ENCODE measurements around the gene TRAF2.

DNA sequence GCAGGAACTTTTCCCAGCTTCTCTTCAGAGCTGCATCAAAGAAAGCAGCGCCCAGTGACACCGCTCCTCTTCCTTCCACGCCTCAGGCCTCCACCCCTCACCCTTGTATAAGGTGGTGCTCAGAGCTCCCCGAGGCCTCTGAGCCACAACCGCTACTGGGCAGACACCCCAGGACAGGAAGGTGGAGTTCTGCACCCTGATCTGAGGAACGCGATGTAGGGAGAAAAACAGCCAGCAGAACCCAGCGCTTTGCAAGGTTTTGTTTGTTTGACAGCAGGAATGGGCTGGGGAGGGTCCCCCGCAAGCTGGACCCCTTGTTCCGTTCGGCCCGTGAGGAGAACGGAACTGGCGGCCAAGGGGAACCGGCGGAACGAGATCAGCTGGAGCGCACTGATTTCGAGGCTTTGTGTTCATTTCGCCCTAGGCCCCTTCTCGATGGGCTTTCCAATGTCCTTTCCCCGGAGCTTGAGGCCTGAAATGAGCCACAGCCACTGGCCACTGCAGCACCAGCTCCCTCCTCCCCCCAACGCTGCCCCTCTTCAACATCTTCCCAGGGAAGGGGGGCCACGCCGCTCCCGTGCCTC lies 24.4 kb upstream of the TRAF2 start:
- TF ChIP-seq, protein P1, sequence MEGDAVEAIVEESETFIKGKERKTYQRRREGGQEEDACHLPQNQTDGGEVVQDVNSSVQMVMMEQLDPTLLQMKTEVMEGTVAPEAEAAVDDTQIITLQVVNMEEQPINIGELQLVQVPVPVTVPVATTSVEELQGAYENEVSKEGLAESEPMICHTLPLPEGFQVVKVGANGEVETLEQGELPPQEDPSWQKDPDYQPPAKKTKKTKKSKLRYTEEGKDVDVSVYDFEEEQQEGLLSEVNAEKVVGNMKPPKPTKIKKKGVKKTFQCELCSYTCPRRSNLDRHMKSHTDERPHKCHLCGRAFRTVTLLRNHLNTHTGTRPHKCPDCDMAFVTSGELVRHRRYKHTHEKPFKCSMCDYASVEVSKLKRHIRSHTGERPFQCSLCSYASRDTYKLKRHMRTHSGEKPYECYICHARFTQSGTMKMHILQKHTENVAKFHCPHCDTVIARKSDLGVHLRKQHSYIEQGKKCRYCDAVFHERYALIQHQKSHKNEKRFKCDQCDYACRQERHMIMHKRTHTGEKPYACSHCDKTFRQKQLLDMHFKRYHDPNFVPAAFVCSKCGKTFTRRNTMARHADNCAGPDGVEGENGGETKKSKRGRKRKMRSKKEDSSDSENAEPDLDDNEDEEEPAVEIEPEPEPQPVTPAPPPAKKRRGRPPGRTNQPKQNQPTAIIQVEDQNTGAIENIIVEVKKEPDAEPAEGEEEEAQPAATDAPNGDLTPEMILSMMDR (IDR thresholded peaks at IDR 0.05; ENCODE audit: insufficient read depth, low read length) = no peak
- no peak for TF ChIP-seq POLR2AphosphoS5 (IDR thresholded peaks at IDR 0.05; ENCODE audit: low read depth)
- no peak for TF ChIP-seq SPI1 (IDR thresholded peaks at IDR 0.05; ENCODE audit: borderline replicate concordance, low read depth)
